Left ventricle myocardium superior (tissue), 1 donor: ENCODE data around the gene WNT3A. TPM values are rescaled to one million over a fixed set of nuclear protein-coding genes. Genes with fewer than 3 reads are reported as not detected.

ENCODE experiments used
- ATAC-seq: fragments of 200-7000 bp; cut with Tn5 transposase; one replicate; pipeline ENCODE4 v1.9.1; 2020; ENCODE audit warnings: mild to moderate bottlenecking, moderate library complexity
- DNase-seq: peaks from one replicate; pipeline ENCODE4 v3.0.0-alpha.2; 2020
- intact Hi-C: fragments of 100-400 bp; cut with micrococcal nuclease; formaldehyde crosslinking; loops from one replicate; pipeline ENCODE4 v1.11.0; 2022
- microRNA-seq: library from miRNA; unstranded; fragments of <30 nt; microRNA quantifications from one replicate; pipeline ENCODE4 v1.2.0, GENCODE V29; 2020; ENCODE audit warnings: borderline number of aligned reads
- total RNA-seq: library from RNA; stranded (reverse); fragmentation: NEBNext Ultra II Directional; extraction: Animal tissue kit (Norgen Biotek cat#: 25700); gene quantifications from one replicate; pipeline ENCODE4 v1.2.1, GENCODE V29; 2021
- donor health status: DM: no; HTN: yes; CAD: no; lungs with severe emphysema.

WNT3A gene
- total RNA-seq, 1 donor from 2014 or later = not detected

- DNase-seq = peak; percentile 56
- intact Hi-C loops = no loop called here
Measured at GRCh38 chr1:228101994-228102790, 95.4 kb downstream of the WNT3A start.

GRCh38 chr1:228102791-228103620, 96.2 kb downstream of the WNT3A start, which contains the start of gene C1orf35:
Gene C1orf35, minus strand, starts transcription at chr1:228103325. Its CDS starts 98 bp downstream, at chr1:228103227.
- ATAC-seq (peak; percentile 88), DNase-seq (peak; percentile 97)
- intact Hi-C loops = no loop called here

More at GRCh38 chr1:228101994-228102790, 95.4 kb downstream of the WNT3A start:
- ATAC-seq = peak; percentile 2

GRCh38 chr1:228104526-228105269, 97.9 kb downstream of the WNT3A start:
- intact Hi-C loops = no loop called here

GRCh38 chr1:228105270-228105995, 98.6 kb downstream of the WNT3A start:
- DNase-seq (no peak), ATAC-seq (no peak)
- intact Hi-C loops = no loop called here

More at GRCh38 chr1:228104526-228105269, 97.9 kb downstream of the WNT3A start:
- DNase-seq (no peak), ATAC-seq (no peak)

GRCh38 chr1:228105996-228106799, 99.4 kb downstream of the WNT3A start:
- DNase-seq (no peak), ATAC-seq (no peak)
- intact Hi-C loops = no loop called here

GRCh38 chr1:228106800-228107054, 99.9 kb downstream of the WNT3A start:
- no peak for ATAC-seq
- intact Hi-C loops = no loop called here
- DNase-seq = no peak

- ATAC-seq = no peak
- intact Hi-C loops = no loop called here
- no peak for DNase-seq
Measured at GRCh38 chr1:228107636-228108035, 100.8 kb downstream of the WNT3A start.

- intact Hi-C loops = no loop called here
- no peak for DNase-seq
- no peak for ATAC-seq
Measured at GRCh38 chr1:228108055-228108690, 101.4 kb downstream of the WNT3A start.

GRCh38 chr1:228108742-228109072, 101.9 kb downstream of the WNT3A start:
- intact Hi-C loops = no loop called here
- DNase-seq = no peak
- no peak for ATAC-seq

GRCh38 chr1:228109073-228109961, 102.5 kb downstream of the WNT3A start, which contains the start of gene MRPL55:
Gene MRPL55, minus strand, starts transcription at chr1:228109299. Its CDS starts 1,039 bp downstream, at chr1:228108260.
- peak; percentile 99 for DNase-seq
- intact Hi-C loops = no loop called here

GRCh38 chr1:228109962-228110488, 103.2 kb downstream of the WNT3A start:
- intact Hi-C loops = no loop called here
- ATAC-seq = no peak
- DNase-seq = no peak

More at GRCh38 chr1:228109073-228109961, 102.5 kb downstream of the WNT3A start, which contains the start of gene MRPL55:
- peak; percentile 95 for ATAC-seq

- ATAC-seq (no peak), DNase-seq (no peak)
- intact Hi-C loops = no loop called here
Measured at GRCh38 chr1:228110556-228110955, 103.8 kb downstream of the WNT3A start.

Small RNA genes within 50 kb of the gene (microRNA-seq; reads per million reads assigned to microRNA genes)
- gene MIR3620 = not detected

Other genes with a start within 250 kb of the WNT3A start
- gene PRSS38, start 191.3 kb upstream of the WNT3A start, total RNA-seq = not detected
- 2.5 TPM for gene WNT9A, start 59.1 kb upstream of the WNT3A start, total RNA-seq
- gene ARF1, start 75.7 kb downstream of the WNT3A start, total RNA-seq = 285 TPM
- 10.5 TPM for gene C1orf35, start 96.3 kb downstream of the WNT3A start, total RNA-seq
- 58.6 TPM for gene MRPL55, start 102.3 kb downstream of the WNT3A start, total RNA-seq
- 175 TPM for gene GUK1, start 133.3 kb downstream of the WNT3A start, total RNA-seq
- gene GJC2, start 142.9 kb downstream of the WNT3A start, total RNA-seq = 1.7 TPM
- gene IBA57, start 158.8 kb downstream of the WNT3A start, total RNA-seq = 11.2 TPM
- 316 TPM for gene OBSCN, start 201.0 kb downstream of the WNT3A start, total RNA-seq